IPS-20b (cell line): ENCODE results near the gene COQ2.
"Not testable (repeated sequence)": the region's sequence is repeated elsewhere in the genome, so short reads cannot be mapped to it uniquely, and the experiment has no call there.

ENCODE experiments used
- H3K27ac ChIP-seq: one replicate; pipeline ENCODE4 v1.5.1; 2013; ENCODE audit warnings: low read length
- H3K27me3 ChIP-seq: 2 replicates; pipeline ENCODE4 v1.6.1; 2013; ENCODE audit warnings: mild to moderate bottlenecking, low read length, inconsistent platforms; ENCODE audit not compliant: insufficient read depth
- H3K36me3 ChIP-seq: 2 replicates; pipeline ENCODE4 v1.6.1; 2013; ENCODE audit warnings: low read depth, mild to moderate bottlenecking, inconsistent platforms, low read length, moderate library complexity; ENCODE audit not compliant: insufficient read depth
- H3K4me1 ChIP-seq: 2 replicates; pipeline ENCODE4 v1.6.1; 2013; ENCODE audit warnings: mild to moderate bottlenecking, control low read depth, inconsistent platforms, low read length, moderate library complexity; ENCODE audit not compliant: insufficient read depth
- H3K4me3 ChIP-seq: 2 replicates; pipeline ENCODE4 v1.5.1; 2013; ENCODE audit warnings: mild to moderate bottlenecking, low read length, inconsistent platforms
- H3K9ac ChIP-seq: 2 replicates; pipeline ENCODE4 v1.6.1; 2013; ENCODE audit warnings: low read depth, mild to moderate bottlenecking, inconsistent platforms, low read length, moderate library complexity
- H3K9me3 ChIP-seq: 2 replicates; pipeline ENCODE4 v1.6.1; 2013; ENCODE audit warnings: mild to moderate bottlenecking, low read depth, low read length, inconsistent platforms; ENCODE audit not compliant: insufficient read depth

Gene COQ2

DNA sequence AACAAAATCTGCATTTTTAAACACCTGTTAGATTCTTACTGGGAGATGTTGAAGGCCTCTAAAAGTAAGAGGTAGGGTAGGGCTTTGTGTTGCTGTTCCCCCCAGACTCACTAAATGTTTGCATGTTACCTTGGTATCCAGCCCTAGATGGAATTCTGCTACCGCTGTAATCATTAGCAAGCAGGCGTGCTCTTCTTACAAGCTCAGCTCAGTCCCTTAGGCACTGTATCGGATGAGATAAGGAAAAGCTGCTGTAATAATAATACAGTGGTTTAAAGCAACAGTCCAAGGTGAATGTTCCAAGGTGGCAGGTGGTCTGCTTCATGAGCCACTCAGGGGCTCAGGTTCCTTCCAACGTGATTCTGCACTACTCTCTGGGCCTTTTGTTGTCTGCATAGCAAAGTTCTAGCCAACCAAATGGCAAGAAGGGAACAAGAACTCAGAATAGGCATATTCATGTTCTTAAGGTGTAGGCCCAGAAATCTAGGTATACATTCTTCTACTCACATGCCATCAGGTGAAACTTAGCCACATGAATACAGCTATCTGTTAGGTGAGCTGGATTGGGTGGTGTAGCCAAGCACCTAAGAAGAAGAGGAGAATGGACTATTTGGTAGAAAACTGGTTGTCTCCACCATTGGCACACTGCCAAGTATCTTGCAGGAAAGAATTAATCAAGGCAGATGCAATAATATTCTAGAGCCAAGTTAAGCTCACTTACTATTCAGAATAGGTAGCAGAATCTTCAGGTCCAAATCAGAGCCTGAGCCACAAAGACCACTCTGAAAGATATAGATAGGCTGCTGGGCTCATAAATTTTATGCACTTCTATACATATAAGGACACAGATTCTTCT is 46.0 kb downstream of the COQ2 start:
- no peaks in the 10 kb centered on the region for H3K9me3 ChIP-seq
- H3K4me1 ChIP-seq: no peaks in the 10 kb centered on the region
- no peaks in the 10 kb centered on the region for H3K27me3 ChIP-seq
- no peak overlapping the region for H3K4me3 ChIP-seq
- H3K36me3 ChIP-seq: no peaks in the 10 kb centered on the region
- no peak overlapping the region for H3K27ac ChIP-seq
- no peak overlapping the region for H3K9ac ChIP-seq

DNA sequence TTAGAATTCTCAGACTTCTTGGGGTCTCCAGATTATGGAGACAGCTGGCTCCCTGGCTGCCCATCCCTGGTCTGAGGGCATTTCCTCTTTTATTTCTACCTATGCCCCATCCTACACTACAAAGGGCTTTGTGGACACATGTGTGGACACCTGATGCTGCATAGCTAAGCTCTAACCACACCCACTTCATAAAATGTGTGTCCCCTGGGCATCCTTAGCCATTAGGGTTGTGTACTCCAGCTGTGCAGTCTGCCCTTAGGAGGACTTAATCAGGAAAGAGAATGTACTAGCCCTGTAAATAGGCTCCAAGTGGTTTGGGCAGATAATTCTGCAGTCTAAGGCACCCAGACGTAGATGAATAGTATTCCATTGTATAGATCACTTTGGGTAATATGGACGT is 47.0 kb downstream of the COQ2 start:
- Histone ChIP-seq H3K4me3 (no peak overlapping the region), H3K4me1 (no peaks in the 10 kb centered on the region)

DNA sequence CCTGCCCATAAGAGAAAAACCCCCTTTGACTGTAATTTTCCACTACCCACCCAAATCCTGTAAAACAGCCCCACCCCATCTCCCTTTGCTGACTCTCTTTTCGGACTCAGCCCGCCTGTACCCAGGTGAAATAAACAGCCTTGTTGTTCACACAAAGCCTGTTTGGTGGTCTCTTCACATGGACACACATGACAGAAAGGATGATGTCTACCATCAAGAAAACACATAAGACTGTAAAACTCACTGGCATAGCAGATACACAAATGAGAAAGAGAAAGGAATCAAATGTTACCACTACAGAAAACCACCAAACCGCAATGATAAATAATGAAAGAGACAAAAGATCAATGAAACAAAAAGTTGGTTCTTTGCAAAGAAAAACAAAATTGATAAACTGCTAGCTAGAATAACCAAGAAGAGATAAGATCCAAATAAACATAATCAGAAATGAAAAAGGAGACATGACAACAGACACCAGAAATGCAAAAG is 48.9 kb downstream of the COQ2 start:
- H3K9me3 ChIP-seq, H3K36me3 ChIP-seq, H3K4me1 ChIP-seq, H3K9ac ChIP-seq, H3K27me3 ChIP-seq, H3K4me3 ChIP-seq, H3K27ac ChIP-seq: not testable (repeated sequence)

More for the DNA sequence above, 47.0 kb downstream of the COQ2 start:
- Histone ChIP-seq H3K27ac (no peak overlapping the region), H3K9ac (no peak overlapping the region), H3K27me3 (no peaks in the 10 kb centered on the region), H3K9me3 (no peaks in the 10 kb centered on the region), H3K36me3 (no peaks in the 10 kb centered on the region)

DNA sequence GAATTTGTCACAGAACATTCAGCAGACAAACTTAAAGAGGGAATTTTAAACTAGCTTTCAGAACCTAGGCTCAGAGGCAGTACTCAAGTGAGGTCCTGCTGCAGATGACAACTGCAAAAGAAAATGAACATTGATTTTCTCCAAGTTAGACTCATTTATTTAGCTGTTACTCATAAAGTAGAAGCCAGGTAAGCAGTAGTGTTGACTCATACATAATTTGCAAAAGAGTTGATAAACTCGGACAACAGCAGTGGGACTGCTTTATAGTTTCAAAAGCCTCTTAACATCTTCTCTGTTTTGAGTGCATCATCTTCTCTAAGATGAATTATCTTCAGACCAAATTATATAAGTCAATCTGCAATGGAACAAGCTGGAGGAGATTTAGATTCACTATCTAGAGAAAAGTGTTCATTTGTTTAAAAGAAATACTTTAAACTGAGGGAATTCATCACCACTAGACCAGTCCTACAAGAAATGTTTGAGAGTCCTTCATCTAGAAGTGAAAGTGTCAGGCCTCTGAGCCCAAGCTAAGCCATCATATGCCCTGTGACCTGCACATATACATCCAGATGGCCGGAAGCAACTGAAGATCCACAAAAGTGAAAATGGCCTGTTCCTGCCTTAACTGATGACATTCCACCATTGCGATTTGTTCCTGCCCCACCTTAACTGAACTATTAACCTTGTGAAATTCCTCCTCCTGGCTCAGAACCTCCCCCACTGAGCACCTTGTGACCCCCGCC is 49.5 kb downstream of the COQ2 start:
- H3K9me3 ChIP-seq: no peaks in the 10 kb centered on the region
- H3K27ac ChIP-seq: no peak overlapping the region
- no peak overlapping the region for H3K4me3 ChIP-seq
- H3K4me1 ChIP-seq: no peaks in the 10 kb centered on the region
- no peaks in the 10 kb centered on the region for H3K36me3 ChIP-seq
- no peak overlapping the region for H3K9ac ChIP-seq
- H3K27me3 ChIP-seq: no peaks in the 10 kb centered on the region

DNA sequence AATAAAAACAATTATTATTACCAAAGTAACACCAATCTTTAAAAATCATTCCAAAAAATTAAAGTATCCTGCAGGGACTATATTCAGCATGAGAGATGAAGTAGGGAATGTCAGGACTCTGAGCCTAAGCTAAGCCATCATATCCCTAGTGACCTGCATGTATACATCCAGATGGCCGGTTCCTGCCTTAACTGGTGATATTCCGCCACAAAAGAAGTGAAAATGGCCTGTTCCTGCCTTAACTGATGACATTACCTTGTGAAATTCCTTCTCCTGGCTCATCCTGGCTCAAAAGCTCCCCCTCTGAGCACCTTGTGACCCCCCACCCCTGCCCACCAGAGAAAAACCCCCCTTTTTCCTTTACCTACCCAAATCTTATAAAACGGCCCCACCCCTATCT is 50.2 kb downstream of the COQ2 start:
- not testable (repeated sequence) for H3K36me3 ChIP-seq, H3K9ac ChIP-seq, H3K27me3 ChIP-seq, H3K9me3 ChIP-seq, H3K4me1 ChIP-seq, H3K27ac ChIP-seq, H3K4me3 ChIP-seq

DNA sequence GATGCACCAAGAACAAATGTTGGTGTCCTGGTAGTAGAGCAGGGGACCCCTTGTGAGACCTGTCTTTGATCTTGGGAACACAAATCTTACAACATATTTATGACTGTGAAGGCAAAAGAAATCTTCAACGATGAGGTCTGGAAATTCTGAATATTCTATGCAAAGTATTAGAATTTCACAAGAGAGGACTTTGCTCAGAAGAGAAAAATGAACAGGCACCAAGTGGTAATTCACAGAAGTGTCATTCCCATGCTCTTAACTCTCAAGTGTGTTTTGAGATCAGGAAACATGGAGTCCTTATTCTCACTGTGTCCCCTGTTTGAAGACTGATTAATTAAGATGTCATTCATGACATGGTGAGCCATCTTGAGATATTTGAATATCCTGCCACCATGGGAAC is 52.5 kb downstream of the COQ2 start:
- no peaks in the 10 kb centered on the region for H3K9me3 ChIP-seq

DNA sequence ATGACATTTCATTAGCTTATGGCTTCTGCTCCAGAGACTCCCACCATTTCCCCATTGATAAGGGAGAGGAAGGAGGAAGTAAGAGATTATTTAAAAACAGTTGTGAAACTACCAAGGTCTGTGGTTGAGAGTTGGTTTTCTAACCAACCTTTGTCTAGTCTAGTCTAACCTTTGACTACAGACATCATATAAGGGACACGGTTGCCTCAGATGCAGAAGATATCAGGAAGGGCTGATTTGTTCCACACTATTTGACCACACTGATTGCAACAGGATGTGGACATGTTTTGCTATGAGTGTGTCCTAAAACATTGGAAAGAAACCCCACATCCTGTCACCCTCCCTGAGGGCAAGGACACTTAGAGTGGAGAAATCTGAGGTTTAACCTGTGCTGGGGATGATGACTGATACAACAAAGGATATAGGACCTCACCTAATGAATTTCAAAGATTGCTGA is 53.0 kb downstream of the COQ2 start:
- Histone ChIP-seq H3K36me3 (no peaks in the 10 kb centered on the region), H3K27ac (no peak overlapping the region), H3K27me3 (no peaks in the 10 kb centered on the region), H3K9me3 (no peaks in the 10 kb centered on the region), H3K4me1 (no peaks in the 10 kb centered on the region), H3K4me3 (no peak overlapping the region), H3K9ac (no peak overlapping the region)

More for the DNA sequence above, 52.5 kb downstream of the COQ2 start:
- H3K9ac ChIP-seq: no peak overlapping the region
- no peak overlapping the region for H3K4me3 ChIP-seq
- H3K27me3 ChIP-seq: no peaks in the 10 kb centered on the region
- H3K4me1 ChIP-seq: no peaks in the 10 kb centered on the region
- H3K27ac ChIP-seq: no peak overlapping the region
- no peaks in the 10 kb centered on the region for H3K36me3 ChIP-seq

DNA sequence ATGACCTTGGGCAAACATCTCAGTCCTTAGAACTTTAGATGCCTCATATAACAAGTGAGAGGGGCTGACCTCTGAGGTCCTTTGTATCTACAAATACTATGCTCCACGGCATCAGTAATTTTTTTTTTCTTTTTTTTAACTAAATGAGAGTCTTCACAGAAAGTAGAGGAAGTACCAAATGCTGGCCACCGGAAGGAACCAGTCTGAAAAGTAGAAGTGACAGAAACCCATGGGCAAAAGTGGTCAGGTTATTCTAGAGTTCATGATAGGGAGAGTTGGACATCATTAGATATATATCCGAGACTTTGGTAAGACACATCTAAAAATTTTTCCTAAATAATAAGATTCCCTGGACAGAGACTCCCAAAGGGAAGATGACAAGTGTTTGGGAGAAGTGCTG is 53.7 kb downstream of the COQ2 start:
- no peak overlapping the region for H3K9ac ChIP-seq
- no peaks in the 10 kb centered on the region for H3K27me3 ChIP-seq
- no peak overlapping the region for H3K4me3 ChIP-seq
- H3K9me3 ChIP-seq: no peaks in the 10 kb centered on the region
- no peaks in the 10 kb centered on the region for H3K4me1 ChIP-seq
- no peaks in the 10 kb centered on the region for H3K36me3 ChIP-seq
- H3K27ac ChIP-seq: no peak overlapping the region

DNA sequence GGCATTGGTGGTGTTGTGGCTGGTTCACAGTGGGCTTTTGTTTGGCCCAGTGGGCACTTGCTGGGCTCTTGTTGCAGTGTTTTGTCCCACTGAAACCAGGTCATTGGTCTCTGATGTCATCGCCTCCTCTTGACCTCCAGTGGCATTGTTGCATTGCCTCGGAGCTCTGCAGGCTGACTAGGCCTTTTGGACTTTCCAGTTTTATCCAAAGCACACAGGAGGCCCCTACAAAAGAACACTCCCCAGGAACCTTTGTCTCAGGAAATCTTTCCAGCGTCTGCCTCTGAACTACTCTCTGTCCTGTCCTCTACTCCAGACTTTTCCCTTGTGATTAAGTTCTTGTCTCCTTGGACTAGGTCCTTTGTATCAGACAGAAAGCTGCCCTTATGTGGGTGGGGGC is 54.8 kb downstream of the COQ2 start:
- no peak overlapping the region for H3K9ac ChIP-seq
- no peaks in the 10 kb centered on the region for H3K27me3 ChIP-seq
- H3K9me3 ChIP-seq: no peaks in the 10 kb centered on the region
- no peaks in the 10 kb centered on the region for H3K36me3 ChIP-seq
- no peak overlapping the region for H3K27ac ChIP-seq
- no peak overlapping the region for H3K4me3 ChIP-seq
- H3K4me1 ChIP-seq: no peaks in the 10 kb centered on the region

DNA sequence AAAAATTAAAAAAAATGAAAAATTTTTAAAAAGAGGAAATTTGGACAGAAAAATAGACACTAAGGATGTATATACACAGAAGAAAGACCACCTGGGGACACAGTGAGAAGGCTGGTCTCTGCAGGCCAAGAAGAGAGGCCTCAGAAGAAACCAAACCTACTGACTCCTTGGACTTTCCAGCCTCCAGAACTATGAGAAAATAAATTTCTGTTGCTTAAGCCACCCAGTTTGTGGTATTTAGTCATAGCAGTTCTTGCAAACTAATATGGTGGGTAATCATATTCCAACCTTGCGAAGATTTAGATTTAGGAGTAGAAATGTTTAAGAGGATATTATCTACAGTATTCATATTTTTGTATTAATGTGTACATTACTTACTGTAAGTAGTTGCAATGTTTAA is 56.4 kb downstream of the COQ2 start:
- Histone ChIP-seq H3K9me3 (no peaks in the 10 kb centered on the region), H3K36me3 (no peaks in the 10 kb centered on the region), H3K9ac (no peak overlapping the region), H3K27me3 (no peaks in the 10 kb centered on the region), H3K27ac (no peak overlapping the region), H3K4me3 (no peak overlapping the region), H3K4me1 (no peaks in the 10 kb centered on the region)

DNA sequence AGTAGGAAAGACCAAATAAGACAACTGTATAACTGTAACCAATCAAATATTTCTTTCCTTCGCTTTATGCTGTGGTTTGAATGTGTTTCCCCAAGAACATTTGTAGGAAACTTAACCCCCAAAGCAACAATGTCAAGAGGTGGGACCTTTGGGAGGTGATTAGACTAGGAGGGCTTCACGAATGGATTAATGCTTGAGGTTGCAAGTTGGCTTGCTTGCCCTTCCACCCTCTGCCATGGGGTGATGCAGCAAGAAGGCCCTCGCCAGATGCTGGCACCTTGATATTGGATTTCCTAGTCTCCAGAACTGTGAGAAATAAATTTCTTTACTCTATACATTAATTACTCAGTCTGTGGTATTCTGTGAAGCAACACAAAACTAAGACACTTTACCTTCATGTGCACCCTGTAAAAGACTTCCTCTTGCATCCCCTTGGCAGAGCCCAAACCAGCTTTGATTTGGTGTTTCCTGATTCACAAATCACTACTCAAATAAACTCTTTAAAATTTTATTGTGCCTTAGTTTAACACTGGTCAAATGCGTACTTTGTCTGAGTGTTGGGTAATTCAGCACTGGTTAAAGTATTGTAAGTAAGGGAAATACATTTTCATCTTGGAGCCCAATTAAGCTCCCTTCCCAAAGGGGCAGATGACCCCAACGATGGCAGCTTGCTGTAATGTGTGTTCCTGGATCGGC is 59.9 kb downstream of the COQ2 start:
- Histone ChIP-seq H3K27ac (no peak overlapping the region), H3K27me3 (no peaks in the 10 kb centered on the region), H3K4me1 (no peaks in the 10 kb centered on the region), H3K9me3 (no peaks in the 10 kb centered on the region), H3K36me3 (no peaks in the 10 kb centered on the region), H3K4me3 (no peak overlapping the region), H3K9ac (no peak overlapping the region)
